RWPE2 (cell line): ENCODE data around the gene EXOC6B.

Experiments
- ATAC-seq: fragments of 200-7000 bp; cut with Tn5 transposase; 3 replicates; pipeline ENCODE4 v1.9.1; 2021; ENCODE audit warnings: low read depth
- DNase-seq: peaks from one replicate; pipeline ENCODE4 v3.0.0-alpha.2; 2020; ENCODE audit warnings: low spot score
- H3K27ac ChIP-seq: fragments of 450-650 bp; 2 replicates; pipeline ENCODE4 v1.5.1; 2017; ENCODE audit warnings: mild to moderate bottlenecking; ENCODE audit not compliant: poor library complexity, severe bottlenecking
- H3K27me3 ChIP-seq: fragments of 250-450 bp; sonication (Bioruptor Pico); 2 replicates; pipeline ENCODE4 v1.5.1; 2021; ENCODE audit warnings: mild to moderate bottlenecking, moderate library complexity; ENCODE audit not compliant: insufficient read depth, poor library complexity, severe bottlenecking
- H3K36me3 ChIP-seq: fragments of 250-450 bp; sonication (Bioruptor Pico); 2 replicates; pipeline ENCODE4 v1.5.1; 2020; ENCODE audit warnings: low read depth, mild to moderate bottlenecking, moderate library complexity
- H3K4me1 ChIP-seq: fragments of 250-450 bp; sonication (Bioruptor Pico); 2 replicates; pipeline ENCODE4 v1.5.1; 2021; ENCODE audit warnings: mild to moderate bottlenecking, moderate library complexity; ENCODE audit not compliant: insufficient read depth, poor library complexity, severe bottlenecking
- H3K4me3 ChIP-seq: fragments of 250-450 bp; sonication (Bioruptor Pico); 2 replicates; pipeline ENCODE4 v1.5.1; 2021; ENCODE audit warnings: mild to moderate bottlenecking, moderate library complexity; ENCODE audit not compliant: severe bottlenecking
- H3K9me3 ChIP-seq: fragments of 250-450 bp; sonication (Bioruptor Pico); 2 replicates; pipeline ENCODE4 v1.5.1; 2021; ENCODE audit warnings: mild to moderate bottlenecking, moderate library complexity; ENCODE audit not compliant: severe bottlenecking
- TF ChIP-seq, protein P1 (sequence below): fragments of 450-650 bp; IDR thresholded peaks from one replicate; pipeline ENCODE4 v1.5.1; 2017; ENCODE audit warnings: mild to moderate bottlenecking, moderate library complexity; ENCODE audit not compliant: poor library complexity, severe bottlenecking

The EXOC6B gene

DNA sequence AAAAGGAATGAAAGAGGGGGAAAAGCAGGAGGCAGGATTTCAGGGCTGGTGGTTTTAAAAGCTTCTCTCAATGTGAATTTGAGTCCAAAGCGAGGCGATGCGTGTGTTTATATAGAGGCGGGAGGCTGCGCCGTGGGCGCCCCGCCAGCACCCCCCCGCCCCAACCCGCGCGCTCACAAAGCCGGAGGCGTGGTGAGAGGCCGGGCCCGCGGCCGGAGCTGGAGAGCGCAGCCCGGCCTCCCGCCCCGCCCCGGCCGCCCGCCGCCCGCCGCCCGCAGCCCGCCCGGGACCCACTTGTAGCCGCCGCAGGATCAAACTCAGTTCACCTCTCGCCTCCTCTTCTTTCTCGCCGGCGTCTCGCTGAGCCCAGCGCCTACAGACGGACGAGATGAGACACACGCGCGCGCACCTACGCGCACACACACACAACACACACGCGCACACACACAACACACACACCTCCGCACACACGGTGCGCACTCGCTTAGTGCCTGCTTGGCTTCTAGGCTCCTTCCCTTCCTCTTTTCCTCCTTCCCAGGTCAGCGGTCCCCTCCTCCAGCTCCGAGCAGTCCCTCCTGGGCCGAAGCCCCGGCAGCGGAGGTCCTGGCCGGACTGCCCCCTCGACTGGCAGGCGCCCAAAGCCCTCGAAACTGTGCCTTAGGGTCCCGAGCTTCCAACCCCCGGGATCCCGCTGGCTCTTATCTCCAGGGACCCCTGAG lies 676.8 kb downstream of the EXOC6B start:
- Histone ChIP-seq H3K9me3 (no peaks in the 10 kb centered on the region), H3K27me3 (peaks cover 33% of the 10 kb centered on the region), H3K4me3 (peak overlapping the region; percentile 38), H3K27ac (no peak overlapping the region), H3K36me3 (no peaks in the 10 kb centered on the region), H3K4me1 (peaks cover 3% of the 10 kb centered on the region)
- TF ChIP-seq, protein P1, sequence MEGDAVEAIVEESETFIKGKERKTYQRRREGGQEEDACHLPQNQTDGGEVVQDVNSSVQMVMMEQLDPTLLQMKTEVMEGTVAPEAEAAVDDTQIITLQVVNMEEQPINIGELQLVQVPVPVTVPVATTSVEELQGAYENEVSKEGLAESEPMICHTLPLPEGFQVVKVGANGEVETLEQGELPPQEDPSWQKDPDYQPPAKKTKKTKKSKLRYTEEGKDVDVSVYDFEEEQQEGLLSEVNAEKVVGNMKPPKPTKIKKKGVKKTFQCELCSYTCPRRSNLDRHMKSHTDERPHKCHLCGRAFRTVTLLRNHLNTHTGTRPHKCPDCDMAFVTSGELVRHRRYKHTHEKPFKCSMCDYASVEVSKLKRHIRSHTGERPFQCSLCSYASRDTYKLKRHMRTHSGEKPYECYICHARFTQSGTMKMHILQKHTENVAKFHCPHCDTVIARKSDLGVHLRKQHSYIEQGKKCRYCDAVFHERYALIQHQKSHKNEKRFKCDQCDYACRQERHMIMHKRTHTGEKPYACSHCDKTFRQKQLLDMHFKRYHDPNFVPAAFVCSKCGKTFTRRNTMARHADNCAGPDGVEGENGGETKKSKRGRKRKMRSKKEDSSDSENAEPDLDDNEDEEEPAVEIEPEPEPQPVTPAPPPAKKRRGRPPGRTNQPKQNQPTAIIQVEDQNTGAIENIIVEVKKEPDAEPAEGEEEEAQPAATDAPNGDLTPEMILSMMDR = no peak
- ATAC-seq = no peak
- no peak for DNase-seq

DNA sequence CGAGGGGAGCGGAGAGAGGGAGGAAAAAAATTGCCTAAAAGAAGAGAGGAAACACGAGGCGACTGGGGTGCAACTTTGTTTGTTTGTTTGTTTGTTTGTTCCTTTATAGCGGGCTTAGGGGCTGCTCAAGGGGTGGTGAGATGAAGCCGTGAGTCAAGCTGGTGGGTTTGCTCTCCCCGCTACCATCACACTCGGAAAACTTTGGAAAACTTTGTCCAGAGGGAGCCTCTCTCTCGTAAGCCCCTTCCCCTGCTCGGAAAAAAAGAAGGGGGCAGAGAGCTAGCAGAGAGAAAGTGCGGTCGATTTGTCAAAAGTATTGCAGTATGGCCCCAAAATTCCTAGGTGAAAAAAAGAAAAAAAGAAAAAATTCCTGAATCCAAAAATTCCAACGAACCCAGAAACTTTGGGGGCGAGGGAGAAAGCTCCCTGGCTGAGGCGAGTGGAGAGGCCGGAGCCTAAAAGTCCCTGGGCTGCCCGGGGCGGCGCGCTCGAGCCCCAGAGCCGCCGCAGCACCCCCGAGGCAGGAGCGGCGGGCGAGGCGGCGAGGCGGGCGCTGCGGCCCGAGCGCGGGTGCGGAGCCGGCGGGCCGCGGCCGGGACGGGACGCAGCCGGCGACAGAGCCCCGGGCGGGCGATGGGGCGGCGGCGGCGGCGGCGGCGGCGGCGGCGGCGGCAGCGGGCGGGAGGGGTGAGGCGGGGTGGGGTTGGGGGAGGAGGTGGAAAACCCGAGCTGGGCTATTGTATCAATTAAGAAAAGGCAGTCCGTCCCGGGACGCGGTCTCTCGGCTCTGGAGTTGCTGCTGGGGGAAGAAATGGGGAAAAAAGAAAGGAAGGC lies 677.6 kb downstream of the EXOC6B start:
- Histone ChIP-seq H3K27me3 (peaks cover 33% of the 10 kb centered on the region), H3K27ac (no peak overlapping the region), H3K36me3 (no peaks in the 10 kb centered on the region), H3K9me3 (no peaks in the 10 kb centered on the region), H3K4me1 (peaks cover 6% of the 10 kb centered on the region), H3K4me3 (peak overlapping the region; percentile 38)
- ATAC-seq (no peak), DNase-seq (no peak)
- TF ChIP-seq, protein P1 = no peak

DNA sequence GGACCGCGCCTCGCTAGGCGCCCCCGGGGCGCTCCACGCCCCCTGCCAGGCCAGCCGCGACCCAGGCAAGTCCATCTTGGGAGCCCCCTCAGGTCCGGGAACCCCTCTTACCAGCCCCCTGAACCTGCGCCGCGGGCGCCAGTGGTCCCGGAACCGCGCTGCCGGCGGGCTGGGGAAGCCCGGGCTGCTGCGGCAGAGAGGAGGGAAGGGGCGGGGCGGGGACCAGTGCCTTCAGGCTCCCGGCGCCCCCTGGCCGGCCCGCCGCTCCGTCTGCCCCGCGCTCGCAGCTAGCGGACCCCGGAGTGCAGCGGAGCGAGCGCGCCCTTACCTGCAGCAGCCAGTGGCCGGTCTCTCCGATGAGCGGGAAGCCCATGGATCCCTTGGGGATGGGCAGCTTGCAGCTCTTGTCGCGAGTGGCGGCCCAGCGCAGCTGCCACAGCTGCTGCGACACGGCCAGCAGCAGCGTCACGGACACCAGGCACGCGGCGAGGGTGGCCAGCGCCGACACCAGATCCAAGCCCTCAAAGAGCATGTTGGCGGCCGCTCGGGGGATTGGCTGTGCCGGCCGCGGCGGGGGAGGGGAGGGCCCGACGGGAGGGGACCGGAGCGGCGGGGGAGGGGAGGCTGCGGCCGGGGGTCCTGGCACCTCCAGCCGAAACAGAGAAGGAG lies 678.4 kb downstream of the EXOC6B start, which contains the start of gene CYP26B1:
Gene CYP26B1 (minus strand): TSS at position 560 of the 669 bp plus-strand sequence. CDS start 28 bp downstream, at position 532.
- TF ChIP-seq, protein P1 = no peak
- Histone ChIP-seq H3K9me3 (no peaks in the 10 kb centered on the region), H3K27ac (no peak within 1 kb of the TSS), H3K27me3 (peaks cover 33% of the 10 kb centered on the region), H3K4me3 (peak within 1 kb of the TSS; percentile 38), H3K4me1 (peaks cover 6% of the 10 kb centered on the region), H3K36me3 (no peaks in the 10 kb centered on the region)
- DNase-seq (peak; percentile 58), ATAC-seq (no peak)

- H3K4me3 ChIP-seq = peak overlapping the region; percentile 23
- peaks cover 6% of the 10 kb centered on the region for H3K4me1 ChIP-seq
- no peak overlapping the region for H3K27ac ChIP-seq
- peak; percentile 37 for DNase-seq
- no peaks in the 10 kb centered on the region for H3K36me3 ChIP-seq
- peaks cover 33% of the 10 kb centered on the region for H3K27me3 ChIP-seq
- H3K9me3 ChIP-seq = no peaks in the 10 kb centered on the region
- TF ChIP-seq, protein P1 = no peak
- ATAC-seq = no peak
Observed at GRCh38 chr2:72146347-72147302, 679.2 kb downstream of the EXOC6B start.
